ENCODE data around the gene GATAD2A.

The GATAD2A gene

DNA sequence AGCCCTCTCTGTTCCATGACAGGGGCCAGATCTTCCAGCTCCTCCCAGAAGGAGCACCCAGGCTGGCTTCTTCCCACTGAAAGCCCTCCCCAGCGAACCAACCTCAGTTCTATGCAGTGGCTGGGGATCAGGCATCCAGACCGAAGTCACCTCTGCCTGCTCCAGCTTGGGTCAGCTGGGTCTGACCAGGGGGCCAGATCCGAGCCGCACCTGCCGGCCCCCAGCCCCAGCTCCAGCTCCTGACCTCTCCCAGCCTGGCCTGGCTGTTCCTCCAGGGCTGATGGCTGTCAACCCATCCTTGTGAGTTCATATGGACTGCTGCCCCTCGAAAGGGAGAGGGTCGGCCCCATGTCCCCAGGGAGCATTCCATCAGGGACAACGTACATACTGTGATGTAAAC is 101.9 kb downstream of the GATAD2A start:
- no peak for DNase-seq (ENCODE audit: low read depth)

- DNase-seq (ENCODE audit: low read depth) = no peak
Observed at GRCh38 chr19:19508217-19508616, 102.7 kb downstream of the GATAD2A start.

GRCh38 chr19:19510432-19510831 is 105.0 kb downstream of the GATAD2A start:
- peak; percentile 32 for DNase-seq (ENCODE audit: low read depth)

- no peak for DNase-seq (ENCODE audit: low read depth)
Observed at GRCh38 chr19:19513682-19514081, 108.2 kb downstream of the GATAD2A start.

DNA sequence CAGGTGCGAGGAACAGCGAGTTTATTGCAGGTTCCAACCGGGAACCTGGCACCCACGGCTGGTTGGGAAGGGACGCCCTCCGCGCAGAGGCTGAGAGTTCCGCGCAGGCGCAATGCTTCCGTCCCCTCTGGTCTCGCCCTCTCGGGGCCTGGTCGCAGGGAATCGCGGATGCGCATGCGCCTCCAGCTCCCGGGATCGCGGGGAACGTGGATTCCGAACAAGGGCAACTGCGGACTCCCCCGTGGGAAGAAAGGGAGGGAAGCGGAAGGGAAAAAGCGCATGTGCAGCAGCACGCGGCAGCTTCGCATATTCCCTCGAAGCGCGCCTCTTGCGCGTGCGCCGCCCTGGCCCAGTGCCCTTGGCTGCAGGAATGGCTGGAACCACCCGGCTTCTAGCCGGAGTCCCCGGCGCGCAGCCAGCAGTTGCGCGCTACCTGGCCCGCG is 108.8 kb downstream of the GATAD2A start:
- DNase-seq (ENCODE audit: low read depth) = no peak

GRCh38 chr19:19514881-19515641 is 109.6 kb downstream of the GATAD2A start, which contains the start of gene TSSK6:
Gene TSSK6, minus strand, starts transcription at chr19:19515548. Its CDS starts 121 bp downstream, at chr19:19515427.
- DNase-seq (ENCODE audit: low read depth) = no peak

DNA sequence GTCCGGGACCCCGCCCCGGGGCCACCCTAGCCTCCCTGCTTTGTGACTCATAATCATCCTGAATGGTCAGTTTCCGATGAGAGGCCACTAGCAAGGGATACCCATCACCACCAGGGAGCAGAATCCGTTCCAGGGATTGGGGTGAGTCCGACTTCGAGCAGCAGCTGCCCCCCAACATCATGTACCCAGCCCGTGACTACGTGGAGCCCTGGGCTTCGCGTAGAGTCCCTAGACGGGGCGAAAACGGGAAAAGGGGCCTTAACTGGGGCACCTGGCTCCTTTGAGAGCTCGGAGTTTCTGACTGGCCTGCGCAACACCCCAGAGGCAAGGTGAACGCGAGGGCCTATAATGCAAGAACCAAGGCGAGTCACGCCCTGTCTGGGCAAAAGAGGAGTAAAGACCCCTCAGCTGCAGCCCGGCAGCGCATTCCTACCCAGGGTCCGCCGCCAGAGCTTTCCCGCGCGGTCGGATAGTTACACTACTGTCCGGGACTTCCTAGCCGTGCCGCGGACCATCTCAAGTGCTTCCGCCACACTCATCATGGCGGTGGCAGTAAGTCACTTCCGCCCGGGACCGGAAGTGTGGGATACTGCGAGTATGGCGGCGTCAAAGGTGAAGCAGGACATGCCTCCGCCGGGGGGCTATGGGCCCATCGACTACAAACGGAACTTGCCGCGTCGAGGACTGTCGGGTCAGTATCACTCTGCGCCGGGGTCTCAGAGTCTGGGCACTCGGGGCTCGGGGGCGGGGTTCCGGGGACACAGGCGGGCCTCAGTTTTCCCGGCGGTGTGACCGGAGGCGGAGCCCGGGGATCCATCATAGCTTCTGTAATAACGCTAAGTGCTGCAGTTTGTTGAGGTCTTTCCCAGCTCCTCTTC is 110.4 kb downstream of the GATAD2A start, which contains the start of gene NDUFA13:
Gene NDUFA13, plus strand, starts transcription at position 584 of the 878 bp plus-strand sequence. Its CDS starts 14 bp downstream, at position 598.
- DNase-seq (ENCODE audit: low read depth) = peak; percentile 91

DNA sequence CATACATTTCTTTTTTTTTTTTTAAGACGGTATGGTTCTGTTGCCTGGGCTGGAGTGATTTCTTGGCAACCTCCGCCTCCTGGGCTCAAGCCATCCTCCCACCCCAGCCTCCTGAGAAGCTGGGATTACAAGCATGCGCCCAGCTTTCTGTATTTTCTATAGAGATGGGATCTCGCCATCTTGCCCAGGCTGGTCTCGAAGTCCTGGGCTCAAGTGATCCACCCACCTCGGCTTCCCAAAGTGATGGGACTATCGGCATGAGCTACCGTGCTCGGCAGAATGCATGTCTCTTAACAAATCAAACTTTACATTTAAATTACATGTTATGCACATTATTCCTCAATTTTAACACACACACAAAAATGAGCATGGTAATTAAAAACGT is 111.8 kb downstream of the GATAD2A start:
- no peak for DNase-seq (ENCODE audit: low read depth)

DNA sequence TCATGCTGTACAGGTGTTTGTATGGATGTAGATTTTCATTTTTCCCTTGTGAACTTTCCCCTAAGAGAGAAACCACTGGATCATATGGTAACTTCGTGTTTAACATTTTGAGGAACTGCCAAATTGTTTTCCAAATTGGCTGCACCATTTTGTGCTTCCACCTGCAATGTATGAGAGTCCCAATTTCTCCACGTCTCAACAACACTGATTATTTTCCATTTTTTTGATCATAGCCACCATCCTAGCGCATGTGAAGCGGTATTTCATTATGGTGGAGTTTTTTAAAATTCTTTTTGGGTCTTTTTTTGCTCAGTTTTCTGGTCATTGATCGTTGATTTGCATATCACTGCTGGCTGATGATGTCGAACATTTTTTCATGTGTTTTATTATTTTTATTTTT is 115.5 kb downstream of the GATAD2A start:
- no peak for DNase-seq (ENCODE audit: low read depth)

DNA sequence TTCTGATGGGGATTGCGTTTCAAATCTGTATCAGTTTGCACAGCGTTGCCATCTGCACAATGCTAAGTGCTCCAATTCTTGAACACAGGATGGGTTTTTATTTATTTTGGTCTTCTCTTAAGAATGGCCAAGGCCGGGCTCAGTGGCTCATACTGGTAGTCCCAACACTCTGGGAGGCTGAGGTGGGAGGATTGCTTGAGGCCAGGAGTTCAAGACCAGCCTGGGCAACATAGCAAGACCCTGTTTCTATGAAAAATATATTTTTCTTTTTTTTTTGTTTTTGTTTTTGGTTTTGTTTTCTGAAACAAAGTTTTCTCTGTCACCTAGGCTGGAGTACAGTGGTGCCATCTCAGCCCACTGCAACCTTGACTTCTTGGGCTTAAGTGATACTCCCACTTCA is 117.7 kb downstream of the GATAD2A start:
- DNase-seq (ENCODE audit: low read depth) = no peak

DNA sequence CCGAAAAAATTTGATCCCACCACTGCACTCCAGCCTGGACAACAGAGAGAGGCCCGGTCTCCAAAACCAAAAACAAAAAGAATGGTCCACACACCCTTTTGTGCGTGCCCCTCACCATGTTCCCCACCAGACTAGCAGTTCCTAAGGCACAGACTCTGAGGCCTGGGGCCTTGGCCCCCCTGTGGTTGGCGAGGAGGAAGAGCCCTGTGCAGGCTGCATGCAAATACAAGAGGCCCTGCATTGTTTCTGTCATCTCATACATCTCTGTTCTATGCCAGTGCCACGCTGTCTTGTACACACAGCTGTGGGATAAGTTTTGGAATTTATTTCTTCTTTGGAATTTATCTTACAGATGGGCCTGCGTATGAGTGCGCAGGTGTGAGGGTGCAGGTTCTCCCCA is 118.6 kb downstream of the GATAD2A start:
- no peak for DNase-seq (ENCODE audit: low read depth)

- DNase-seq (ENCODE audit: low read depth) = no peak
Observed at GRCh38 chr19:19525611-19526380, 120.3 kb downstream of the GATAD2A start.

DNA sequence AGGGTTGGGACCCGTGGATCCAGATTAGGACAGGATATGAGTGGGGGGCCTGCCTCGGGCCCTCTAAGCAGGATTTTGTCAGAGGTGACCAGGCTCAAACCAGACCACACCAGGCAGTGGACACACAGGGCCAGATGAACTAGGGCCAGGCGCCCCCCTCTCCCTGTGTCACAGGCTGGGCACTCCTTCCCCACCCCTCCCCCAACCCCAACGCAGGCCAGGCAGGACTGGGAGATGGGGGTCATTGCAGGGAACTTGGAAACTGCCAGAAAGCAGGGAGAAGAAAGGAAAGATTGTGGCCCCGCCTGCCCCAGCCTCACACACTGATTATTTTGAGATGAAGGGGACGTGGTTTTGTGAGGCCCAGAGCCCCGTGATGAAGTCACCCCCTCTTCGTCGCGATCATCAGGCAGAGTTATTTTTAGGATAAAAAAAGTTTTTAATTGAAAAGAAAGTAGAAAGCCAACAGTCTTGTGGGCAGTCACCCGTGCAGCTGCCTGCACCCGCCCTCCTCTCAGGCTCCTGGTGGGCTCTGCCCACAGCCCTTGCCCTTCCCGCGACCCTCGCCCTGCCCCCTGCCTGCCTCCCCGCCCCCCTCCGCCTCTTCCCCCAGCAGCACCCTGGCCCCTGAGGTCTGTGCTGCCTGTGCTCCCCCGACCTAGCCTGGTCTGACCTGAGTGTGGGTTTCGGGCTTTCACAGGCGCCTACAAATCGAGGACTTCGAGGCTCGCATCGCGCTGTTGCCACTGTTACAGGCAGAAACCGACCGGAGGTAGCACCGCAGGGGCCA is 121.3 kb downstream of the GATAD2A start:
- DNase-seq (ENCODE audit: low read depth) = no peak

GRCh38 chr19:19527371-19527656 is 121.8 kb downstream of the GATAD2A start:
- no peak for DNase-seq (ENCODE audit: low read depth)

DNA sequence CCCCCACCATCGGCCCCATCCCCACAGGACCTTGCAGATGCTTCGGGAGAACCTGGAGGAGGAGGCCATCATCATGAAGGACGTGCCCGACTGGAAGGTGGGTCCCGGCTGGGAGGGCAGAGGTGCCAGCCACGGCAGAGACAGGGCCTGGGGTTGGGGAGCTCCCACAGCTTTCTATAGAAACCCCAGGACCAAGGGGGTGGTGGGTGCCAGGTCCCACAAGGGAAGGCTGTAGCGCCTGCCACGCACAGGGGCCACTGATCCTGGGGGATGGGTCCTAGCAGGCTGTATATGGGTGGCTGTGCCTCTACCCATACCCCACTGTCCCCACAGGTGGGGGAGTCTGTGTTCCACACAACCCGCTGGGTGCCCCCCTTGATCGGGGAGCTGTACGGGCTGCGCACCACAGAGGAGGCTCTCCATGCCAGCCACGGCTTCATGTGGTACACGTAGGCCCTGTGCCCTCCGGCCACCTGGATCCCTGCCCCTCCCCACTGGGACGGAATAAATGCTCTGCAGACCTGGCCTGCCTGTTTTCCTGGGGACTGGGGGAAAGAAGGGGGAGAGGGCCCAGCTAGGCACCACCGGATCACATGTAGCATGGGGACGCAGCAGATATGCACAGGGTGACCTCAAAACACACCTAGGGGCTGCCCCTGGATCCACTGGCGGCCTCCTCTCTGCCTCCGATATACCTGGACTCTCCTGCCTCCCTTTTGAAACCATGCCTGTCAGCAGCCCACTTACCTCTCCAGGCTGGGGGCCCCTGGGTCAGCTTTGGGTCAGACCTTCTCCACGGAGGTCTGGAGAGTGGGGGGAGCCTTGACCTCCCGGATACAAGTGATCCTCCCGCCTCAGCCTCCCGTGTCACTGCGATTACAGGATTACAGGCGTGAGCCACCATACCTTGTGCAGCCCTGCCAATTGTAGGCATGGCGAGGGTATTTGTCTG is 122.5 kb downstream of the GATAD2A start:
- no peak for DNase-seq (ENCODE audit: low read depth)

GRCh38 chr19:19528721-19529490 is 123.4 kb downstream of the GATAD2A start, which contains the start of gene YJEFN3:
Gene YJEFN3, plus strand, starts transcription at chr19:19528911. Its CDS starts 22 bp downstream, at chr19:19528933.
- no peak for DNase-seq (ENCODE audit: low read depth)

- DNase-seq (ENCODE audit: low read depth) = no peak
Observed at GRCh38 chr19:19529783-19530422, 124.4 kb downstream of the GATAD2A start.

- DNase-seq (ENCODE audit: low read depth) = peak; percentile 40
Observed at GRCh38 chr19:19530423-19530804, 124.9 kb downstream of the GATAD2A start.

DNA sequence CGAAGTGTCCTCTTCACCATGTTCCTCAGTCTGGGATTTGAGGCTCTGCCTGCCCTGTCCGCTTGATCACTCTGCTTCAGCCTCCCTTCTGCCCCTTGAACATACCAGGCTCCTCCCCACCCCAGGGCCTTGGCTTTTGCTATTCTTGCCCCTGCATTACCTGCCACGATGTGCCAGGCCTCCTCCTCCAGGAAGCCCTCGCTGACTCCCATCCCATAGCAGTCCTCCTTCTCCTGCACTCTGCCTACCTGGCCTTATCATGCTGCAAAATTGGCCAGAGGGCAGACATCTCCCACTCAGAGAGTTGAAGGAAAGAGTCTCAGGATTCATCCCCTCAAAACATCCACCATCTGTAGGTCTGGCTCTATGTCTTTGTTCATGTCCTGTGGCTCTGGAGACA is 125.4 kb downstream of the GATAD2A start:
- no peak for DNase-seq (ENCODE audit: low read depth)
